Left ventricle myocardium inferior (tissue), 1 donor: ENCODE data around the gene SLAMF7. TPM values are rescaled to one million over a fixed set of nuclear protein-coding genes. Genes with fewer than 3 reads are reported as not detected.
"Not testable (repeated sequence)": the region's sequence is repeated elsewhere in the genome, so short reads cannot be mapped to it uniquely, and the experiment has no call there.

Experiments used
- DNase-seq: peaks from one replicate; pipeline ENCODE4 v3.0.0-alpha.2; 2020
- H3K27ac ChIP-seq: fragments of 200-600 bp; replicated peaks from 2 replicates; pipeline ENCODE4 v1.8.0; 2021
- H3K27me3 ChIP-seq: fragments of 200-600 bp; 2 replicates; pipeline ENCODE4 v1.8.0; 2021; ENCODE audit warnings: low read depth
- H3K36me3 ChIP-seq: fragments of 200-600 bp; 2 replicates; pipeline ENCODE4 v1.8.0; 2021
- H3K4me1 ChIP-seq: fragments of 200-600 bp; 2 replicates; pipeline ENCODE4 v1.8.0; 2021
- H3K4me3 ChIP-seq: fragments of 200-600 bp; 2 replicates; pipeline ENCODE4 v1.8.0; 2021; ENCODE audit warnings: mild to moderate bottlenecking, moderate library complexity
- H3K9me3 ChIP-seq: fragments of 200-600 bp; replicated peaks from 2 replicates; pipeline ENCODE4 v1.8.0; 2021
- CTCF ChIP-seq: fragments of 200-600 bp; IDR thresholded peaks from 2 replicates; pipeline ENCODE4 v1.8.0; 2021; ENCODE audit warnings: antibody characterized with exemption, mild to moderate bottlenecking, borderline replicate concordance
- intact Hi-C: fragments of 100-400 bp; cut with micrococcal nuclease; formaldehyde crosslinking; loops from one replicate; pipeline ENCODE4 v1.11.0; 2022
- long read RNA-seq: library from polyadenylated mRNA; unstranded; transcript quantifications from one replicate; pipeline ENCODE4 v2.0.0, GENCODE V29; 2021
- total RNA-seq: library from RNA; stranded (reverse); fragmentation: NEBNext Ultra II Directional; extraction: Animal tissue kit (Norgen Biotek cat#: 25700); gene quantifications from one replicate; pipeline ENCODE4 v1.2.1, GENCODE V29; 2021
- donor health status: DM: no; HTN: yes; CAD: no; lungs with severe emphysema.

Gene SLAMF7
- 0.36 TPM for total RNA-seq
- long read RNA-seq, result 0 reads

- no peak within 1 kb of the TSS for H3K4me3 ChIP-seq
- no peaks in the 10 kb centered on the region for H3K4me1 ChIP-seq
- intact Hi-C loops, result no loop called here
- peaks cover 10% of the 10 kb centered on the region for H3K27me3 ChIP-seq
- H3K36me3 ChIP-seq, result no peaks in the 10 kb centered on the region
- no peak for TF ChIP-seq CTCF
- H3K9me3 ChIP-seq, result peaks cover 16% of the 10 kb centered on the region
- no peak within 1 kb of the TSS for H3K27ac ChIP-seq
- no peak for DNase-seq
Observed at GRCh38 chr1:160739098-160739511, at the start of gene SLAMF7. Gene SLAMF7, plus strand, starts transcription at chr1:160739247. Its CDS starts 55 bp downstream, at chr1:160739302.

GRCh38 chr1:160692390-160692789, 46.7 kb upstream of the SLAMF7 start:
- peaks cover 16% of the 10 kb centered on the region for H3K27me3 ChIP-seq
- DNase-seq, H3K36me3 ChIP-seq, H3K4me3 ChIP-seq, intact Hi-C loops, H3K9me3 ChIP-seq, H3K27ac ChIP-seq, H3K4me1 ChIP-seq: not testable (repeated sequence)

- no peak for DNase-seq
- no peak for TF ChIP-seq CTCF
- Histone ChIP-seq H3K27ac (no peak overlapping the region), H3K27me3 (peaks cover 14% of the 10 kb centered on the region), H3K36me3 (no peaks in the 10 kb centered on the region), H3K4me1 (no peaks in the 10 kb centered on the region), H3K4me3 (no peak overlapping the region), H3K9me3 (no peaks in the 10 kb centered on the region)
- intact Hi-C loops, result no loop called here
Observed at GRCh38 chr1:160702100-160702499, 36.9 kb upstream of the SLAMF7 start.

GRCh38 chr1:160704250-160704649, 34.8 kb upstream of the SLAMF7 start:
- H3K9me3 ChIP-seq, result no peaks in the 10 kb centered on the region
- no peaks in the 10 kb centered on the region for H3K4me1 ChIP-seq
- no peak overlapping the region for H3K27ac ChIP-seq
- H3K4me3 ChIP-seq, result no peak overlapping the region
- no peaks in the 10 kb centered on the region for H3K36me3 ChIP-seq
- no peak for TF ChIP-seq CTCF
- intact Hi-C loops, result no loop called here
- DNase-seq, result peak; percentile 19
- H3K27me3 ChIP-seq, result peaks cover 22% of the 10 kb centered on the region

- H3K36me3 ChIP-seq, H3K4me1 ChIP-seq, H3K9me3 ChIP-seq, intact Hi-C loops, DNase-seq, H3K4me3 ChIP-seq, H3K27ac ChIP-seq: not testable (repeated sequence)
- peaks cover 29% of the 10 kb centered on the region for H3K27me3 ChIP-seq
Observed at GRCh38 chr1:160705212-160705621, 33.8 kb upstream of the SLAMF7 start.

GRCh38 chr1:160705742-160706141, 33.3 kb upstream of the SLAMF7 start:
- no peak for DNase-seq
- H3K4me3 ChIP-seq, result no peak overlapping the region
- peaks cover 34% of the 10 kb centered on the region for H3K27me3 ChIP-seq
- no peak for TF ChIP-seq CTCF
- intact Hi-C loops, result no loop called here
- H3K27ac ChIP-seq, result no peak overlapping the region
- H3K9me3 ChIP-seq, result no peaks in the 10 kb centered on the region
- H3K36me3 ChIP-seq, result no peaks in the 10 kb centered on the region
- no peaks in the 10 kb centered on the region for H3K4me1 ChIP-seq
